Endodermal cell (in vitro differentiated cells): Measurements from ENCODE around the gene TMEM109. TPM values are rescaled to one million over a fixed set of nuclear protein-coding genes. Genes with fewer than 3 reads are reported as not detected.
"Not testable (repeated sequence)": the region's sequence is repeated elsewhere in the genome, so short reads cannot be mapped to it uniquely, and the experiment has no call there.

Source experiments
- DNase-seq: peaks from one replicate; pipeline ENCODE4 v3.0.0-alpha.2; 2017
- H3K27ac ChIP-seq: 2 replicates; pipeline ENCODE4 v1.5.1; 2013; ENCODE audit warnings: mild to moderate bottlenecking, low read depth, low read length, moderate library complexity
- H3K27me3 ChIP-seq: 2 replicates; pipeline ENCODE4 v1.6.1; 2013; ENCODE audit warnings: mild to moderate bottlenecking, low read length, moderate library complexity; ENCODE audit not compliant: insufficient read depth, control insufficient read depth, poor library complexity, severe bottlenecking
- H3K36me3 ChIP-seq: 2 replicates; pipeline ENCODE4 v1.7.0; 2013; ENCODE audit warnings: mild to moderate bottlenecking, low read length, moderate library complexity; ENCODE audit not compliant: control insufficient read depth, insufficient read depth
- H3K4me1 ChIP-seq: one replicate; pipeline ENCODE4 v1.7.0; 2013; ENCODE audit warnings: low read length; ENCODE audit not compliant: control insufficient read depth, insufficient read depth
- H3K4me3 ChIP-seq: 2 replicates; pipeline ENCODE4 v1.5.1; 2013; ENCODE audit warnings: mild to moderate bottlenecking, low read length, moderate library complexity
- H3K9ac ChIP-seq: 2 replicates; pipeline ENCODE4 v1.6.1; 2013; ENCODE audit warnings: mild to moderate bottlenecking, low read length, moderate library complexity; ENCODE audit not compliant: poor library complexity, severe bottlenecking; ENCODE audit errors: extremely low read depth
- H3K9me3 ChIP-seq: 2 replicates; pipeline ENCODE4 v1.6.1; 2013; ENCODE audit warnings: mild to moderate bottlenecking, low read length, moderate library complexity; ENCODE audit not compliant: control insufficient read depth
- H3K27ac Mint-ChIP-seq: 2 replicates; pipeline ENCODE4 v1.8.0; 2020; ENCODE audit warnings: mixed read lengths
- H3K27me3 Mint-ChIP-seq: 2 replicates; pipeline ENCODE4 v1.8.0; 2021; ENCODE audit warnings: mild to moderate bottlenecking, mixed read lengths; ENCODE audit not compliant: insufficient read depth
- H3K36me3 Mint-ChIP-seq: 2 replicates; pipeline ENCODE4 v1.8.0; 2020; ENCODE audit warnings: low read depth, mixed read lengths
- H3K4me1 Mint-ChIP-seq: 2 replicates; pipeline ENCODE4 v1.8.0; 2020; ENCODE audit warnings: mixed read lengths
- H3K4me3 Mint-ChIP-seq: 2 replicates; pipeline ENCODE4 v1.8.0; 2020; ENCODE audit warnings: mild to moderate bottlenecking, moderate library complexity, mixed read lengths
- H3K9me3 Mint-ChIP-seq: 2 replicates; pipeline ENCODE4 v1.8.0; 2020; ENCODE audit warnings: mild to moderate bottlenecking, mixed read lengths
- WGBS, 2 experiments: methylation state at CpG; one replicate each; pipeline versions ENCODE4 v1.1.5 to v1.1.7; 2013; ENCODE audit warnings: missing lambda C conversion rate in 2 of 2, mixed read lengths in 1 of 2; ENCODE audit not compliant: insufficient coverage in 1 of 2, insufficient read length in 1 of 2; 5-methylcytosine and 5-hydroxymethylcytosine counted together
- total RNA-seq, 2 donors: library from RNA; stranded (reverse); fragmentation: NEBNext Ultra II Directional in 1 of 2; extraction: Animal tissue kit (Norgen Biotek cat#: 25700) in 1 of 2; gene quantifications; 2 replicates in 1 of 2; 3 replicates in 1 of 2; pipeline ENCODE4 v1.2.1, GENCODE V29; 2021
- TF ChIP-seq, protein P1 (sequence below): fragments of 200-600 bp; sonication (generic); conservative IDR thresholded peaks from 2 replicates; pipeline ENCODE4 v1.5.0; 2021; ENCODE audit warnings: antibody characterized with exemption, mild to moderate bottlenecking

Gene TMEM109
- total RNA-seq, 2 donors from 2014 or later = 41.4 to 56.8 TPM

DNA sequence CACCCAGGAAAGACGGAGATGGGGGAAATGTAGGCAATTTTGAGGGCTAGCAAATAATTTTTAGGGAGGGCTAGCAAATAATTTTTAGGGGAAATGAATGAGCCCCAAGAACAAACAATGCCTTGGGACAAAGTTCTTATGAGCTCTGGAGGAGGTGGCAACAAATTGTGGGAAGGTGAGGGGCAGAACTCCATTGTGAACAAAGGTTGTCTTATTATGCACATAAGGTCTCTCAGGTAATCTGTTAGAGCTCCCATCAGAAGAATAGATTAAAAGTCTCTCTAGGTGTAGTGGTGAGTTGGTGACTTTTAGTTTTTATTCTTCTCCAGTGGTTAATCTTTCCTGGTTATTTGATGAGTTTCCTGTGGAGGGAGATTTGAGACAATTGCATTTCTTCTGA is 5.2 kb upstream of the TMEM109 start:
- H3K4me3 Mint-ChIP-seq = no peak overlapping the region
- H3K27ac ChIP-seq = no peak overlapping the region
- no peaks in the 10 kb centered on the region for H3K9me3 ChIP-seq
- H3K36me3 ChIP-seq = peaks cover 6% of the 10 kb centered on the region
- H3K4me1 Mint-ChIP-seq = peaks cover 22% of the 10 kb centered on the region
- TF ChIP-seq, protein P1, sequence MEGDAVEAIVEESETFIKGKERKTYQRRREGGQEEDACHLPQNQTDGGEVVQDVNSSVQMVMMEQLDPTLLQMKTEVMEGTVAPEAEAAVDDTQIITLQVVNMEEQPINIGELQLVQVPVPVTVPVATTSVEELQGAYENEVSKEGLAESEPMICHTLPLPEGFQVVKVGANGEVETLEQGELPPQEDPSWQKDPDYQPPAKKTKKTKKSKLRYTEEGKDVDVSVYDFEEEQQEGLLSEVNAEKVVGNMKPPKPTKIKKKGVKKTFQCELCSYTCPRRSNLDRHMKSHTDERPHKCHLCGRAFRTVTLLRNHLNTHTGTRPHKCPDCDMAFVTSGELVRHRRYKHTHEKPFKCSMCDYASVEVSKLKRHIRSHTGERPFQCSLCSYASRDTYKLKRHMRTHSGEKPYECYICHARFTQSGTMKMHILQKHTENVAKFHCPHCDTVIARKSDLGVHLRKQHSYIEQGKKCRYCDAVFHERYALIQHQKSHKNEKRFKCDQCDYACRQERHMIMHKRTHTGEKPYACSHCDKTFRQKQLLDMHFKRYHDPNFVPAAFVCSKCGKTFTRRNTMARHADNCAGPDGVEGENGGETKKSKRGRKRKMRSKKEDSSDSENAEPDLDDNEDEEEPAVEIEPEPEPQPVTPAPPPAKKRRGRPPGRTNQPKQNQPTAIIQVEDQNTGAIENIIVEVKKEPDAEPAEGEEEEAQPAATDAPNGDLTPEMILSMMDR = no peak
- no peaks in the 10 kb centered on the region for H3K9me3 Mint-ChIP-seq
- no peaks in the 10 kb centered on the region for H3K36me3 Mint-ChIP-seq
- no peak overlapping the region for H3K27ac Mint-ChIP-seq
- H3K27me3 Mint-ChIP-seq = peaks cover 43% of the 10 kb centered on the region
- 33 to 61% methylated on average over 1 of the region's 1 CpG for WGBS, 2 experiments
- no peak overlapping the region for H3K4me3 ChIP-seq
- no peak overlapping the region for H3K9ac ChIP-seq
- peaks cover 24% of the 10 kb centered on the region for H3K27me3 ChIP-seq
- DNase-seq = no peak
- peaks cover 6% of the 10 kb centered on the region for H3K4me1 ChIP-seq

DNA sequence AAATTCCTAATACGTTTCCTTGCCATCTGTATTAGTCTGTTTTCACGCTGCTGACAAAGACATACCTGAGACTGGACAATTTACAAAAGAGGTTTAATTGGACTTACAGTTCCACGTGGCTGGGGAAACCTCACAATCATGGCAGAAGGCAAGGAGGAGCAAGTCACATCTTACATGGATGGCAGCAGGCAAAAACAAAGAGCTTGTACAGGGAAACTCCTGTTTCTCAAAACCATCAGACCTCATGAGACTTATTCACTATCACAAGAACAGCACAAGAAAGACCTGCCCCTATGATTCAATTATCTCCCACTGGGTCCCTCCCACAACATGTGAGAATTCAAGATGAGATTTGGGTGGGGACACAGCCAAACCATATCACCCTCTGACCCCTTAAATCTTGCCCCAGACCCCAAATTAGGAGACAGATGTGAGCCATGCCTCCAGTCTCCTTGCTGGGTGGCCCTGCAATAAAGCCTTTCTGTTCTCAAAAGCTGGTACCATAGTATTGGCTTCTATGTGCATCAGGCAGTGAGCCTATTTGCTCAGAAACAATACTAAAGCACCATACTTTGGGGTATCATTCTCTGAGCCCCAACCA is 4.2 kb upstream of the TMEM109 start:
- peaks cover 46% of the 10 kb centered on the region for H3K27me3 Mint-ChIP-seq
- H3K36me3 ChIP-seq, H3K27ac Mint-ChIP-seq, H3K4me3 ChIP-seq, H3K9ac ChIP-seq, H3K27ac ChIP-seq, H3K9me3 ChIP-seq, DNase-seq, H3K4me1 ChIP-seq, H3K4me3 Mint-ChIP-seq, H3K36me3 Mint-ChIP-seq, H3K9me3 Mint-ChIP-seq: not testable (repeated sequence)
- 56 to 59% methylated on average over 3 of the region's 3 CpGs for WGBS, 2 experiments
- peaks cover 21% of the 10 kb centered on the region for H3K4me1 Mint-ChIP-seq
- H3K27me3 ChIP-seq = peaks cover 24% of the 10 kb centered on the region

DNA sequence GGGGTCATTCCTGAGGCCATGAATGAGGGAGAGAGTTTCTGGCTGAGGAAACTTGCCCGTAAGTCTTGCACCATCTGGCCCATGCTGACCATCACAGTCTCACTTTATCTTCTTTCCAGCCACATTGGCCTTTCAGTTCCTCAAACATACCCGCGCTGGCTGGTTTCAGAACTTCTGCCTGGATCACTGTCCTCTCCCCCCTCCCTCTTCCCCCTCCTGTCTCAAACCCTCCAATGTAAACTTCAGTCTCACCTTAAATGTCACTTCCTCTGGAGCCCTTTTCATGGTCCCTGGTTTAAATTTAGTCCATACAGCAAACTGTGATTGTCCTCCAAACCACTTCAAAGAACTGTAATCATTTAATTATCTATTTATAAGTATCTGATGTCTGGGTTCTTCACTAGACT is 3.7 kb upstream of the TMEM109 start:
- peaks cover 24% of the 10 kb centered on the region for H3K27me3 ChIP-seq
- no peak overlapping the region for H3K4me3 ChIP-seq
- no peak for DNase-seq
- Mint-ChIP-seq H3K27ac (no peak overlapping the region), H3K4me3 (no peak overlapping the region), H3K36me3 (no peaks in the 10 kb centered on the region), H3K4me1 (peaks cover 20% of the 10 kb centered on the region), H3K9me3 (no peaks in the 10 kb centered on the region), H3K27me3 (peaks cover 48% of the 10 kb centered on the region)
- H3K4me1 ChIP-seq = peaks cover 3% of the 10 kb centered on the region
- TF ChIP-seq, protein P1 = no peak
- no peaks in the 10 kb centered on the region for H3K36me3 ChIP-seq
- H3K9me3 ChIP-seq = no peaks in the 10 kb centered on the region
- no peak overlapping the region for H3K9ac ChIP-seq
- WGBS, 2 experiments = 60 to 76% methylated on average over 1 to 3 of the region's 3 CpGs
- no peak overlapping the region for H3K27ac ChIP-seq
